Left renal pelvis (tissue), 4 donors: ENCODE measurements around the gene ACTL8. TPM values are rescaled to one million over a fixed set of nuclear protein-coding genes. Genes with fewer than 3 reads are reported as not detected.

ENCODE experiments used
- DNase-seq, 4 donors: peaks; one replicate each; pipeline ENCODE4 v3.0.0-alpha.2; 2013; ENCODE audit warnings: low read depth in 4 of 4, low spot score in 3 of 4
- polyA plus RNA-seq, 4 donors: library from polyadenylated mRNA; unstranded; fragments of 120-200 nt; gene quantifications; one replicate each; pipeline ENCODE4 v1.2.1, GENCODE V29; 2013; ENCODE audit not compliant: insufficient read length in 4 of 4

The ACTL8 gene
- polyA plus RNA-seq, 4 donors: not detected

DNA sequence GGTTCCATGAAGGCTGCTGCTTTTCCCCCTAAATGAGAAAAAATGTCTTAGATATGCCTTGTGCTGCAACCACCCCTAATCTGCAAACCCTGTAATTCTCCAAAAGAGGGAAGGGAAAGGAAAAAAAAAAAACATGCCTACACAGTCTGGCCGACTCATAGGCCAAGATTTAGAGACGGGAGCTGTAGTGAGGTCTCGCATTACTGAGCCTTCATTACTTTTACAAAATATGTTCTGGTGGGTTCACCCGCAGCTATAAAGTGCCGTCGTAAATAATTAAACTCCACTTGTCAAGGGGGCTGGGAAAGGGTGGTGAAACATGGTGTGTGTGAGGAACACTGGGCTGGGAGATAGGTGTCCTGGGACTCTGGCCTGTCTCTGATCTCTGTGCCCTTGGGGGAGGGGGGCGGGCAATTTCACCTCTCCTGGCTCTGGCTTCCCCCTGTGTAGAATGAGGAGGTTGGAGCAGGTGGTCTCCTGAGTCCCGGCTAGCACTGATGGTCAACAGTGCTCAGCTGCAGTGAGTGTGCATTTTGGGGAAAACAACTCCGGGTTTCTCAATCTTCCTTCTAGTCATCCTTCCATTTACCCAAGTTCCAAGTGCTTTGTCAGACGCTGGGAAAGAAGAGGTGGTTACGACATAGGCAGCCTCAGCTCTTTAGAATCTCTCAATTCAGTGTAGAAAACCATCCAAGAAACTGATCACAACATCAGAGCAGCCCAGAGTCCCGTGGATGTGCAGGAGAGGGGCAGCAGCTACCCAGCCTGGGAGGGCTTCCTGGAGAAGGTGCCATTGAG, 82.3 kb downstream of the ACTL8 start:
- no peak for DNase-seq

DNA sequence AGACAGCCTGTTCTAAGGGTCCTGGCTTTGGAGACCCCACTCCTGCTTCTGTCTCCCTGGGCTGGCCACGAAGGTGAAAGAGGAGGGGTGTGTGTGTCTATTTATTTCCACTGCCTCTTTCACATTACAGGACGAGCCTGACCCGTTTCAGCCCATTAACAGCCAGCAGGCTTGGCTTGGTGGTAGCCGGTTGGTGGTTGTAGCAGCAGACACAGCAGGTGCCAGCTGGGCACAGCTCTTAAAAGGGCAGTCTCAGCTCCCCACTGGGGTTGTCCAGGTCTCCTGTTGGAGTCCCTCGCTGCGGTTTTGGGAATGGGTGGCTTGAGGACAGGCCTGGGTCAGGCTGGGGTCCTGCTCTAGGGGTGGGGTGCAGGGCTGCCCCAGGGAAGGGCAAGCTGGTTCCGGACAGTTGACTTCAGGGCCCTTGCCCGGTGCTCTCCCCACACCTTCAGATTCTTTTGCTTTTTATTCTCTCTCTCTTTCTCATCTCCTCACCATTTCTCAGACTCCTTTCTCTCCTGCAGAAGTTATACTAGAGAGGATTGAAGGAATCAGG, 84.6 kb downstream of the ACTL8 start:
- DNase-seq: no peak

DNA sequence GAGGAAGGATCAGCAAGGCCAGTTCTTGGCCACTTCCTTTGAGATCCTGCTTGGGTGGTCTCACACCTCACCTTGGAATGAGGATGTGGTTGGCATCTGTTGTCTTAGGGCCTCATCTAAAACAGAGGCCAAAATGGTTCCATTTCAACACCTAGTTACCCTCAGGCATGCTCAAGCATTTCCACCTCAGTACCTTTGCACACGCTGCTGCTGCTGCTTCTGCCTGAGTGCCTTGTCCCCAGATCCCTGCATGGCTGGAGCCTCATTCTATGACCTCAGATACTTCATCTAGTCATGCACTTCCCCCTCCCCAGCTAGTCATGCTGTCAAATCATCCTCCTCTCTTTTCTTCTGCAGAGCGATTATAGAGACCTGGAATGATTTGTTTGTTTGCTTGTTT, 86.8 kb downstream of the ACTL8 start:
- no peak for DNase-seq

DNA sequence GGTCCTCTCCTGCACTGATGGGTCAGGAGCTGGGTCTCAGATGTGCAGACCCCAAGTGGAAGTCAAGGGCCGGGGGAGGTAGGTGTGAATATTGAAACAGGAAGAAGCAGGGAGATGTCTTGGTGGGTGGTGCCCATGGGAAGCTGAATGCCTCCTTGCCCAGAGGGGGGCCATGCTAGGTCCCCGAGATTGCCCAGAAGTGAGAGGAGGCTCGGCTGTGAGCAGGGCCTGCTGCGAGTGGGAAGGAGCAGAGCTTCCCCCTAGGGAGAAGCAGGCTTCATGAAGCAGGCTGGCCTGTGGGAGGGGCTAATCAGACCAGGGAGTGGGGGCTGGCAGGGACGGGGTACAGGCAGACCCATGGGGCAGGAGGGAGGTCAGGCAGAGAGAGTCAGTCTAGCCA, 87.6 kb downstream of the ACTL8 start:
- no peak for DNase-seq

DNA sequence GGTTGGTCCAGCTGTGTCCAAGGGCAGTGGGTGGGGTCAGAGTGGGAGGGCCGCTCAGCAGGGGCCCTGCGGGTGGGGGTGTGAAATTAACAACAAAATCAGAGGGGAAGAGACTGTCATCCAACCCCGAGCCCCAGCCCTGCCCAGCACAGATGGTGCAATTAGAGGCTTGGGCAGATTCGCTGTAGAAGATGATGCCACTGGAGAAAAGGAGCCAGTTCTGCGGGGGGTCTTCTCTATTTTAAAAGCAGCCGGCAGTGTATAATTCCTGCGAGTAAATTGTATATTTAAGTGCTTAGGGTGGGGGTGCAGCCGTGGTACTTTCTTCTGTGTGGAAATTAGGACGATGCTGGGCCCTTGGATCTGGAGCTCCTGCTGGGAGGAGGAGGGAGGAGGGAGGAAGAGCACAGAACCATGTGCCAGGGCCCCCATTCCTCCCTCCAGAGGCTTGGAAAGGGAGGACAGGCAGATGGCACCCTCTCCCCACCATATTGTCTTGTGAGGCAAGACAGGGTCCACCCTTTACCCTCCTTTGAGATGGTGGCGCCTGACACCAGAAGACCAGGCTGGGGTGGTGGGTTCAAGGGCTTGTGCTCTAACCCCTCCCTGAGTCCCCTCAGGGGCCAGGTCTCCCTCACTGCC, 89.2 kb downstream of the ACTL8 start:
- no peak for DNase-seq

DNA sequence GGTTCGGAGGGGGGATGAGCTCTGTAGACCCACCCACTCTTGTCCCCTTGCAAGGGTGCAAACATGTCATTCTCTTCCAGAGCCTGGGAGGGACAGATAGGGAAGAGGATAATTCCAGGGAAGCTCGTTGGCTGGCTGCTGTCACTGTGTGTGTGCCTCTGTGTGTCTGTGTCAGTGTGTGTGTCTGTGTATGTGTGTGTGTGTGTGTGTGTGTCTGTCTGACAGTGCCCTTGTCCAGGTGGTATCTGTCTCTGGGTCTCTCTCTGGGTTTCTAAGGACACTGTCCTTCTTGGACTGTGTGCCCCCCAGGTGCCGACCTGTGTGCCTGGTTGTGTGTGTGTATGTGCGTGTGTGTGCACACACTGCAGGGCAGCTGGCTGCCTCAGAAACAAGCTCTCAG, 90.5 kb downstream of the ACTL8 start:
- DNase-seq: no peak

DNA sequence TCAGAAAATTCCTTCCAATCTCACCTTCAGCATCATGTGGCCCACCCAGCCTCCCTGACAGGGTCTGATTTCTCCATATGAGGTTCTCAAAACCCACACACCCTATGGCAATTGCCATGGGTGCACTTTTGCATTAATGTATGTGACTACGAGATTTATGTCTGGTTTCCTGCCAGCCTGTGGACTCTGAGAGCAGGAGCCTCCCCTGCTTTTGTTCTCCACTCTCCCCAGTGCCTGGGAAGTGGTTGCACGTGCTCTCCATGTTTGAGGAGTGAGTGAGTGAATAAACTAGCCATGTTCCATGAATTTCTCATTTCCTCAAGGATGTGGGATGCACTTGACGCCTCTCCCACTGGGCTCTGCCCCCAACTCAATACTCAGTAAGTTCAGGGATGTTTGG, 91.2 kb downstream of the ACTL8 start:
- no peak for DNase-seq

DNA sequence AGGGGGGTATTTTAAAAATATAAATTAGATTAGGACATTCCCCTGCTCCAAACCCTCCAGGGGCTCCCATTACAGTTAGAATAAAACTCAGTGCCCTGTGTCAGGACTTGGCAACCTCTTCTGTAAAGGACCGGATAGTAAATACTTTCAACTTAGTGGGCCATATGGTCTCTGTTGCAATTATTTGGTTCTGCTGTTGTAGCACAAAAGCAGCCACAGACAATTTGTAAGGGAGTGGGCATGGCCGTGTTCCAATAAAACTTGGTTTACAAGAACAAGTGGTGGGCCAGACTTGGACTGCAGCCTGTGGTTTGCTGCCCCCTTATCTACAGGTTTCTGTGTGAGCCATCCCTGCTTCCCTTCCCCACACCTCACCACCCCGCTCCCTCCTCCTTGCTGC, 92.0 kb downstream of the ACTL8 start:
- no peak for DNase-seq

DNA sequence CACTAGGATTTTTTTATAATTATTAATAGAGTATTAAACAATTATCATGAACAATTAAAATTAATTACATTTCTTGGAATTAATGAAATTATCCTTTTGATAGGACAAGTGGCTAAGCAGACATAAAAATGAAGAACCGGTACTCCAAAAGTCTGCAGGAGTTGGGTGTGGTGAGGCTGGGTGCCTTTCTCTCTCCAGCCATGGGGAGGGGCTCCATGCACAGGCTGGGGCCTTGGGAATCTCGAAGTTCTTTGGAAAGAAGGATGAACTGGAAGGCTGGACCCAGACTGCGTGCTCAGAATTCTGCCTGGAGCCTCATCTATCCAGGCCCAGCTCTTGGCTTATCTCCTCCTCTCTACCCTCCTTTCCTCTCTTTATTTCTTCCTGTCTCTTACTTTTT, 94.1 kb downstream of the ACTL8 start:
- no peak for DNase-seq

DNA sequence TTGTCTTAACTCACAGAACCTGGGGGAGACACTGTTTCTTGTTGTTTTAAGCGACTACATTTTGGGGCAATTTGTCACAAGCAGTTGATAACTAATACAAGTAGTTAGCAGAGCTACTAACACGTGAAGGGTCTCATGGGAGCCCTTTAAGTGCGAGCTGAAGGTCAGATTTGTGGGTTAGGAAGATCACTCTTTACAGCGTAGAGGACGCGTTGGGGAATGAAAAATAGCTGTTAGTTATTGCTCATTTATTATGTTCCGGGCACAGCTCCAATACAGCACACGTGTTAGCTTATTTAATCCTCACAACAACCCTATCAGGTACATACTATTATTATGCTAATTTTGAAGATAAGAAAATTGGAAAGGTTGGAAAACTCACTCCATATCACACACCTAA, 95.9 kb downstream of the ACTL8 start:
- DNase-seq: no peak

DNA sequence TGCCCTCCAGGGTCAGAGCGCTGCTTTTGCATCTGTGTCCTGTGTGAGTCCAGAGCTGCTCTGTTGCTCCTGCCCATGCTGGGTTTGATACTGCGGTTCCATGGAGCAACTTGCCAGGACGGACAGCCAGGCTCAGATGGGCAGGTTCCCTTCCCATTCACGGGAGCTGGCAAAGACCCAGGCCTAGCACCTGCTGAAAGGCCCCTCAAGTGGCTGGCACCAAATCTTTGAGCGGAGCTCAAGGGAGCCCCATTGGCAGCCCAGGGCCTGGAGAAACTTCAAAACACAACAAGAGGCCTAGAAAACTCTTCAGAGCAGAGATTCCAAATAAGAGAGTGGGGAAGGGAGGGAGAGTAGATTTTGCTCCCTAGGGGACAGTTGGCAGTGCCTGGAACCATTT, 97.2 kb downstream of the ACTL8 start:
- no peak for DNase-seq

DNA sequence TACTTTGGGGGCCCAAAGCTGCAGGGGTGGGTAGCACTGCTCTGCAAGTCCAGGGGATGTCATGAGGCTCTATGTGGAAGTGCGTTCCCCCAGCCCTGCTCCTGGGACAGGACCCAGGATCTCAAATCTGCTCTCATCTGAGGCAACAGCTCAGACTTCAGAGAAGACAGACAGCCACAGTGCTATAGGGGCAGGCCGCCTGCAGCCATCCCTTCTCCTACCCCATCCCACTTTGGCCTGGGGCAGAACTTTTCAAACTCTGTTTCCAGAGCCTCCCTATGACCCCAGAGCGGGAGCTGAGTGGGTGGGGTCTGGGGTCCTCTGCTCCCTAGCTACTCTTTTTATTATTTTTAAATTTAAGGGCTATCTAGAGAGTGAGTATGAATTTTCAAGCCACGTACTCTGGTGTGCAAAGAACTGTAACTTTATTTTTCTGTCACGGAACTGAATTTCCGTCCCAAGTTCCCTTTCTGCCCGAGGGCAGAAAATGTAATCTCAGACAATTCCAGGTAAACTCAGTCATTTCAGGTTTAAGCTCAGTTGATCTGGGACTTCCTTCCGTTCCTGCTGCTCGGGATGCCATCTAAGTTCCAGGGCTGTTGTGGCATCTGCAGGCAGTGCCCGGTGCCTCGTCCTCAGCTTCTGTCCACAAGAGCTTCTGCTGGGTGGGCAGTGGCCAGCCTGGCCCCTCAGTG, 98.3 kb downstream of the ACTL8 start:
- no peak for DNase-seq

DNA sequence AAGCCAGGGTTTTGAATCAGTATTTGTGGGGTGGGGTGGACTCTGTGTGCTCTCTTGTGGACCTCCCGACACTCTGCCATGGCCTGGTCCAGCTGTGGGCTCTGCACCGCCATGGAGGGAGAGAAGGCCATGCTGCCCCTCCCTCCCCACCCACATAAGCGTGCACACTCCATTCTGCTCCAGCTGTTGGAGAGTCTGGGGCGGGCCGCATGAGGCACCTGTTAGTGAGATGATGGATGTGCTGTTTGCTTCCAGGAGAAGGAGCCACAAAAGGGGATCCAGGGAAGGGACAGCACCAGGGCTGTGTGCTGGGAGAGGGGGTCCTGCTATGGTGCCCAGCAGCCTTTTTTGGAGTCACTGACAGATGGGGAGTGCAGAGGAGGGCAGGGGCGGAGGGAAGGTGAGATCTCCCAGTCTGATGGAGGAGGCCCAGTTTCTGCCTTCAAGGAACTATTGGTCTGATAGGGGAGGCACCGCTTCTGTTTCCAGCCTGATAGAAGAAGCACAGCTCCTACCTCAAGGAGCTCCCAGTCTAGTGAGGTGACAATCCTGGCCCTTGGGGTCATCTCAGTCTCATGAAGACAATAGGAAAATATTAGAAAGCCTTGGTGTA, 101.5 kb downstream of the ACTL8 start:
- DNase-seq: no peak

DNA sequence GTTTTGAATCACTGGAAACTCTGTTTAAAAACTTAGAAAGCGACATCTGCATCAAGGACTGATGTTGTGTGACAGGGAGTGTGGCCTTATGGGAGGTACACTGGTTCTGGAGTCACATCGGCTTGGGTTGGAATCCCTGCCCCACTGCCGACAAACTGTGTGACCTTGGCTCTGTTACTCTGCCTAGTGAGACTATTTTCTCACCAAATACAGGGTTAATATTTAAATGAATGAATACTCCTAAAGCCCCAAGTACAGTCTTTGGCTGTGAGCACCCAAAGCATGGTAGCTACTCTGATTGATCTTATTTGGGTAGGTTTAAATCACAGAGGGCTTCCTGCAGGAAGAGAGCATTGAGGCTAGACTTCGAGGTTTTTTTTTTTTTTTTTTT, 102.0 kb downstream of the ACTL8 start:
- DNase-seq: no peak

DNA sequence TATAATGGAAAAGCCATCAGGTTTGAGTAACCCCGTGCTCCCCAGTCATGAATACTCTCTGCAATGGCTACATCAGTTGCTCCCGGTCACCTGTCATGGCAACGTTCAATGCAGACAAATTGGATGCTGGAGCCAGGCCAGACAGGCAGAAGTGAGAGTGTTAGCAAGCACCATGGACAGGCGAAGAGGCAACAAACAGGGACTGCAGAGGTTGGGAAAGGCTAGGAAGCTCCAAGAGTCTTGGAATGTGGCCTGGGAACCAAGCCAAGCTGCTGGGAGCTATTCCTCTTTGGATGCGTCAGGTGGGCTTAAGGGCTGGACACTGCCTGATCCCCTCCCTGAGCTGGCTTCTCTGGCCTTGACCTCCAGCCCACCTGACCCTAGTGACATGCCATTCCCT, 102.9 kb downstream of the ACTL8 start:
- DNase-seq: no peak

DNA sequence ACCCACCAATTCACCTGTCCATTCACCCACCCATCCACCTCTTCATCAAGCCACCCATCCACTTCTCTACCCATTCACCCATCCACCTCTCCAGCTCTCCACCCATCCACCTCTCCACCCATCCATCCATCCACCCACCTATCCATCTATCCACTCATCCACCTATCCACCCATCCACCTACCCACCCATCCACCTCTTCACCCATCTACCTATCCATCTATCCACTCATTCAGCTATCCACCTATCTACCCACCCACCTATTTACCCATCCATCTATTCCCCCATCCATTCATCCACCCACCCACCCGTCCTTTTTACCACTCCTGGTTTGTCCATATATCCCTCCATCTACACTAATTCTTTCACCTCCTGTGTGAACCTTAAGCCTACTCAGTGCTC, 105.7 kb downstream of the ACTL8 start:
- no peak for DNase-seq

DNA sequence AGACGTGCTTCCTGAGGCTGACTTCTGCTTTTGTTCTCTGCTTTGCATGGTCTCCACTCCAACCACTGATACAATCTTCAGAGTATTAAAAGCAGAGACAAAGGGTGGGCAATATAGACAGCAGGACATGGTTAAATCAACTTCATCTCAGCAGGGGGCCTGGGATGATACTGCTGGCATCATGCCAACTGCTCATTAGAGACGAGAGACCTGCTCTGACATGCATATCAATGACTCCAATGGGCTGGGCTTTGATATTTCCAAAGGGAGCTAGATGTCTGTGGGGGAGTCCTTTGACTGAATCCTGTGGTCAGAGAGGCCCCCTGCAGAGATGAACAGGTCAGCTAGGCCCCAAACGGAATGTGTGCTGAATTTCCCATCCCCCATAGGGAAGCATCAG, 106.6 kb downstream of the ACTL8 start:
- no peak for DNase-seq

DNA sequence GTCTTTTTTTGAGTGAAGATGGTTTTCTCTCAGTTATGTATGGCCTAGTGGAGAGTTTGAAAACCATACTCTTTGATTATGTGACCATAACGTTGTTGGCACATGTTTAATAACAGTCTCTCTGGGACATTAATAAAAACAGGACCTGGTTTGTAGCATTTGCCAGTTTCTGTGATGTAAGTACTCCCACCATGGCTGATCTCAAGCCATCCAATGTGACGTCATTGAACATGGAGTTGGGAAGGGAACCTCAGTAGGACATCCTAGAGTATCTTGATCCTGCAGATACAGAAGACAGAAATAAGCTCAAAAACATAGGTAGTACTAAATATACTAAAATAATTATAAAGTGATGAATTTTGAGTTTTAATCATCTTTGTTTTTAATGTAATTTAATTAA, 107.0 kb downstream of the ACTL8 start:
- DNase-seq: no peak

DNA sequence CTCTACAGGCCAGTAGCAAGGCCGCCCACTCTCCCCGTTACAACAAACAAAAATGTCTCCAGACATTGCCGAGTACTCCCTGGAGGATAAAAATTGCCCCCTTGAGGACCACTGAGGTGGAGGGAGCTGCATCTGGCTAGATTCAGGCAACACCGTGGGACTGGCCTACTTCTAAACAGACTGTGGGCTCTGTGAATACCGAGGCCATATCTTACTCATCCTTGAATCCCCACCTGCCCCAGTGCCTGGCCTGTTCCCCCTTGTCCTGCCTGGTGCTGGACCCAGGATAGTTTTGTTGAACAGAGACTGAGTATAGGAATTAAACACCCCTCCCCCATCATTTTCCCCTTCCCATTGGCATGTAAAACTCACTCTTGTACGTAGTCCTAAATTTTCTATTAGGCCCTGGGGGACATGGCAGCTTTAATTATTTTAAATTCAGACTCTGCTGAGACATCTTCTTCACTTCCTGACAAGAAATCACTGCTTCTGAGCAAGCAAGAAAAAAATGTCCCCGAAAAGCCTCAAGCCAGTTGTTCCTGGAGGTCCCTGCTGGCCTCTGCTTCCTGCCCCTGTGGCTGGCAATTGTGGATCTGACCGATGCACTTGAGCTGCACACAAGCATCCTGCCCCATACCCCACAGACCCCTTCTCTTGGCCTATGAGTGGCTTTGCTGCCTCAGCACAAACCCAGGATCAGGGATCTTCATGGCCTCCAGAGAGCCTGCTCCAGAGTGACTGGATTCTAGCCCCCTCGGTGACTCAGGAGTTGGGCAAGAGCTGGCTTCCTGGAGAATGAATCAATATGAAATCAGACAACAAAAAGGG, 111.0 kb downstream of the ACTL8 start:
- no peak for DNase-seq

DNA sequence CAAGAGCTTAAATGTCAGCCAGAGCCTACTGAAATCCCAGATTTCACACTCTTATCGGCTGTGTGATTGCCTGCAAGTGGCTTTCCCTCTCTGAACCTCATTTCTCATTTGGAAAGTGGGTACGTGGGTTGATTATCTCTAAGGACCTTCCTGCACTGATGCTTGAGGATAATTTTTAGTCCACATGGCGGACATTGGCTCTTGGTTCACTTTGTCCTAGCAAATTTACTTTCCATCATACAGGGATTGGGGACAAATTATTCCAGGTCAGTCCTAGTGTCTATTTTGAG, 111.6 kb downstream of the ACTL8 start:
- DNase-seq: no peak

DNA sequence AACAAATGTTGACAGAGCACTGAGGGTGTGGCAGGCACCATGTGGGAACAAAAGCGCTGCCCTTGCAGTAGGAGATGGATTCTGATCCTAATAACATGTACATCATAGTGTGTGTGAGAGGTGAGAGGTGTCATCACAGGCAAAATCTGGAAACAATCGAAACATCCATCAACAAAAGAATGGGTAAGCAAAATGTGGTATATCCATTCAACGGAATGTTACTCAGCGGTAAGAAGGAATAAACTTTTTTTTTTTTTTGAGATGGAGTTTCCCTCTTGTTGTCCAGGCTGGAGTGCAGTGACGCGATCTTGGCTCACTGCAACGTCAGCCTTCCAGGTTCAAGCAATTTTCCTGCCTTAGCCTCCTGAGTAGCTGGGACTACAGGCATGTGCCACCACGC, 112.3 kb downstream of the ACTL8 start:
- no peak for DNase-seq
